ENCODE results near the gene RPS21. TPM values are rescaled to one million over a fixed set of nuclear protein-coding genes. Genes with fewer than 3 reads are reported as not detected.
A peak's percentile ranks its signal among the peaks of the same experiment; 100 is the strongest.

Gene RPS21
- total and polyA plus RNA-seq, 11 donors = 434 to 3,051 (median 712) TPM

- H3K27ac ChIP-seq = no peak overlapping the region
- H3K9me3 ChIP-seq = no peaks in the 10 kb centered on the region
- H3K4me3 ChIP-seq = no peak overlapping the region
- ATAC-seq = no peak
- intact Hi-C loops (cut with DNase I) = no loop called here
- no peak for DNase-seq
- WGBS, 4 donors = 92 to 93% (median 93%) methylated on average over 16 to 24 of the region's 24 CpGs
- peaks cover 0 to 2% (median 0%) of the 10 kb centered on the region in 12 donors for H3K4me1 ChIP-seq
- H3K27me3 ChIP-seq = no peaks in the 10 kb centered on the region
- H3K36me3 ChIP-seq = peaks cover 0 to 55% (median 37%) of the 10 kb centered on the region in 9 donors
- TF ChIP-seq, protein P1, sequence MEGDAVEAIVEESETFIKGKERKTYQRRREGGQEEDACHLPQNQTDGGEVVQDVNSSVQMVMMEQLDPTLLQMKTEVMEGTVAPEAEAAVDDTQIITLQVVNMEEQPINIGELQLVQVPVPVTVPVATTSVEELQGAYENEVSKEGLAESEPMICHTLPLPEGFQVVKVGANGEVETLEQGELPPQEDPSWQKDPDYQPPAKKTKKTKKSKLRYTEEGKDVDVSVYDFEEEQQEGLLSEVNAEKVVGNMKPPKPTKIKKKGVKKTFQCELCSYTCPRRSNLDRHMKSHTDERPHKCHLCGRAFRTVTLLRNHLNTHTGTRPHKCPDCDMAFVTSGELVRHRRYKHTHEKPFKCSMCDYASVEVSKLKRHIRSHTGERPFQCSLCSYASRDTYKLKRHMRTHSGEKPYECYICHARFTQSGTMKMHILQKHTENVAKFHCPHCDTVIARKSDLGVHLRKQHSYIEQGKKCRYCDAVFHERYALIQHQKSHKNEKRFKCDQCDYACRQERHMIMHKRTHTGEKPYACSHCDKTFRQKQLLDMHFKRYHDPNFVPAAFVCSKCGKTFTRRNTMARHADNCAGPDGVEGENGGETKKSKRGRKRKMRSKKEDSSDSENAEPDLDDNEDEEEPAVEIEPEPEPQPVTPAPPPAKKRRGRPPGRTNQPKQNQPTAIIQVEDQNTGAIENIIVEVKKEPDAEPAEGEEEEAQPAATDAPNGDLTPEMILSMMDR (IDR thresholded peaks at IDR 0.05) = no peak
- no peak for TF ChIP-seq POLR2A (IDR thresholded peaks at IDR 0.05)
Observed at GRCh38 chr20:62393830-62394229, 6.9 kb downstream of the RPS21 start.

DNA sequence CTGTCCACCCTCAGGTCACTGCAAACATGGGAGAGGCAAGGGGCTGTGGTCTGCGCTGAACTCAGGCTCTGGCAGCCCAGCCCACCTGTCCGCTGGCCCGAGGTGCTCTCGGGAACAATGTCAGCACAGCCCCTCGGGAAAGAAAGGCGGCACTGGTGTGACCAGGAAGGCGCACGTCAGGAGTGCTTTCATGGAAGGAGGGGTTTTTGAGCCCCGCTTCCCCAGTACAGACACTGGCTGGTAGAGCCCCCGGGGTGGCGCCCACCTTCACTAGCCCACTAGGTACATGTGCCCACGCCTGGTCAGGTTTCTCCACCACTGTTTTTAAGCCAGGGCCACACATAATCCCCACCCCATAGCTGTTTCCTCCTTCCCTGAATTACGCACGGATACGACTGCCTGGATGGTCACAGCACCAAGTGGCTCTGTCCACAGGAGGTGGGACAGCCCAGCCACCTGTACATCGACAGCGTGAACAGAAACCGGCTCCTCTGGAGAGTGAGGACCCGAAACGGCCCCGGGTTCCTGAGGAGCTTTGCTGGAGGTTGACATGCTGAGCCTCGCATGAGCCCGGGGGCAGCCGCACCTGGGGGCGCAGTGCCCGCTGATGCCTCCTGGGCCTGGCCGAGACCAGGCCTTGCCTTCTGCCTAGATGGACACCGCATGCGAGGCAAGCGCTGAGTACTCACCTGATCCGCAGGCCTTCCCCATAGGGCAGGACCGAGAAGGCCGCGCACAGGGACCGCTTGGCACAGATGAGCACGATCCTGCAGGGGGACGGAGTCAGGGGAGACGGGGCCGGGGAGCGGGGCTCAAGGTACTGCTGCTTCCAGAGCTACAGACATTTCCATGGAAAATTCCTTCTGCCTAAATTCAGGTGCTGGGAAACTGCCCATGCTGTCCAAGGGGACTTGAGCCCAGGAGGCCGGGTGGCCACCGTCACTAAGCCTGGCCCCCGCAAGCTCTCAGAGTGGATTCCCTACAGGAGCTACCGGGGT, 7.6 kb downstream of the RPS21 start:
- WGBS, 4 donors = 94 to 96% (median 95%) methylated on average over 36 to 44 of the region's 44 CpGs
- Histone ChIP-seq H3K9me3 (no peaks in the 10 kb centered on the region), H3K36me3 (peaks cover 0 to 48% (median 29%) of the 10 kb centered on the region in 9 donors), H3K4me3 (no peak overlapping the region), H3K4me1 (no peaks in the 10 kb centered on the region), H3K27me3 (no peaks in the 10 kb centered on the region), H3K27ac (no peak overlapping the region)
- intact Hi-C loops (cut with DNase I) = no loop called here
- TF ChIP-seq, protein P1 (IDR thresholded peaks at IDR 0.05) = no peak
- TF ChIP-seq POLR2A (IDR thresholded peaks at IDR 0.05) = no peak
- DNase-seq (no peak), ATAC-seq (no peak)

GRCh38 chr20:62395311-62396242, 8.7 kb downstream of the RPS21 start:
- H3K36me3 ChIP-seq = peaks cover 0 to 38% (median 19%) of the 10 kb centered on the region in 9 donors
- H3K27ac ChIP-seq = peak overlapping the region in 3 of 12 donors; percentile 38 to 72 (median 58)
- no peaks in the 10 kb centered on the region for H3K4me1 ChIP-seq
- H3K9me3 ChIP-seq = no peaks in the 10 kb centered on the region
- intact Hi-C loops (cut with DNase I) = no loop called here
- WGBS, 4 donors = 87 to 92% (median 89%) methylated on average over 21 to 27 of the region's 27 CpGs
- no peaks in the 10 kb centered on the region for H3K27me3 ChIP-seq
- no peak for ATAC-seq
- no peak for DNase-seq
- TF ChIP-seq POLR2A (IDR thresholded peaks at IDR 0.05) = no peak
- TF ChIP-seq, protein P1 (IDR thresholded peaks at IDR 0.05) = no peak
- H3K4me3 ChIP-seq = no peak overlapping the region

Data from heart left ventricle (tissue), 16 donors.